HepG2 (cell line): ENCODE measurements around the gene ACAP3. TPM values are rescaled to one million over a fixed set of nuclear protein-coding genes. Genes with fewer than 3 reads are reported as not detected.

Experiments used
- ATAC-seq: fragments of 200-7000 bp; cut with Tn5 transposase; 3 replicates; pipeline ENCODE4 v1.9.1; 2020; ENCODE audit warnings: mild to moderate bottlenecking, moderate library complexity
- BruUV-seq: library from RNA; stranded (reverse); fragments of 400-500 nt; replicated peaks from 2 replicates; lab custom pipeline; 2021; lab: Mats Ljungman, UMichigan
- CTCF ChIA-PET: fragments of 300-600 bp; formaldehyde crosslinking; extraction: SDS; loops from one replicate; lab custom pipeline; 2021; ENCODE audit warnings: low total read pairs, inconsistent platforms, low intra/inter-chr PET ratio; lab: Yijun Ruan, JAX
- POLR2A ChIA-PET: fragments of 350-600 bp; sonication (Branson Sonifier 250); formaldehyde crosslinking; loops from one replicate; lab custom pipeline; 2020; ENCODE audit warnings: antibody characterized with exemption, inconsistent platforms; lab: Yijun Ruan, JAX
- DNase-seq: peaks from one replicate; pipeline ENCODE4 v3.0.0-alpha.2; 2015; ENCODE audit warnings: low spot score
- FAIRE-seq: peaks from 3 replicates; lab custom pipeline; 2011; peaks lifted over from hg19 to GRCh38; lab: Jason Lieb, UNC
- H2AFZ ChIP-seq: one replicate; pipeline ENCODE4 v1.6.1; 2011; ENCODE audit warnings: low read length, inconsistent platforms
- H3K27ac ChIP-seq: fragments of 300-600 bp; 3 replicates; pipeline ENCODE4 v1.8.0; 2011; ENCODE audit warnings: mixed run types, mild to moderate bottlenecking, mixed read lengths, low read length, inconsistent platforms; ENCODE audit not compliant: insufficient read depth; ENCODE audit errors: extremely low read length
- H3K27me3 ChIP-seq, 2 experiments: fragments of 200-600 bp in 1 of 2; 2 replicates in 1 of 2; 3 replicates in 1 of 2; pipeline versions ENCODE4 v1.6.0 to v1.8.0; 2011; ENCODE audit warnings: low read length in 2 of 2, mild to moderate bottlenecking in 2 of 2, moderate library complexity in 2 of 2, inconsistent platforms in 1 of 2; ENCODE audit not compliant: insufficient read depth in 2 of 2, control insufficient read depth in 1 of 2
- H3K36me3 ChIP-seq, 2 experiments: fragments of 200-600 bp in 1 of 2; replicated peaks in 1 of 2; 2 replicates in 1 of 2; 3 replicates in 1 of 2; pipeline versions ENCODE4 v1.5.1 to v1.8.0; 2011; ENCODE audit warnings: low read length in 2 of 2, inconsistent platforms in 1 of 2; ENCODE audit not compliant: insufficient read depth in 2 of 2, control insufficient read depth in 1 of 2
- H3K4me1 ChIP-seq: 2 replicates; pipeline ENCODE4 v1.5.1; 2012; ENCODE audit warnings: low read length, inconsistent platforms; ENCODE audit not compliant: insufficient read depth
- H3K4me2 ChIP-seq: 2 replicates; pipeline ENCODE4 v1.6.0; 2011; ENCODE audit warnings: low read depth, low read length, inconsistent platforms
- H3K4me3 ChIP-seq, 3 experiments: fragments of 200-600 bp in 1 of 3; sonication (generic), shearing (Covaris generic) in 1 of 3; replicated peaks in 1 of 3; 2 replicates each; pipeline ENCODE4 v1.5.1; 2011 to 2016; ENCODE audit warnings: low read length in 3 of 3, inconsistent platforms in 2 of 3, low read depth in 2 of 3, mild to moderate bottlenecking in 2 of 3, control low read depth in 1 of 3, mixed read lengths in 1 of 3; ENCODE audit not compliant: insufficient read depth in 1 of 3
- H3K79me2 ChIP-seq: one replicate; pipeline ENCODE4 v1.6.1; 2011; ENCODE audit warnings: low read length, inconsistent platforms; ENCODE audit not compliant: insufficient read depth
- H3K9ac ChIP-seq: 2 replicates; pipeline ENCODE4 v1.6.0; 2011; ENCODE audit warnings: mild to moderate bottlenecking, low read depth, low read length, inconsistent platforms; ENCODE audit not compliant: insufficient read depth
- H3K9me3 ChIP-seq: 2 replicates; pipeline ENCODE4 v1.5.1; 2012; ENCODE audit warnings: mild to moderate bottlenecking, low read length
- H4K20me1 ChIP-seq: 2 replicates; pipeline ENCODE4 v1.6.0; 2011; ENCODE audit warnings: inconsistent platforms, mild to moderate bottlenecking, low read length, moderate library complexity; ENCODE audit not compliant: insufficient read depth
- CSRNP2 ChIP-seq: sonication (generic); formaldehyde crosslinking; conservative IDR thresholded peaks from 2 replicates; pipeline ENCODE4 v1.8.0; 2022; ENCODE audit warnings: low read depth, missing genetic modification reagents
- ZBTB21 ChIP-seq: sonication (generic); formaldehyde crosslinking; IDR thresholded peaks from 2 replicates; pipeline ENCODE4 v1.4.0; 2020; ENCODE audit warnings: missing genetic modification reagents
- ZNF230 ChIP-seq: sonication (generic); formaldehyde crosslinking; IDR thresholded peaks from 2 replicates; pipeline ENCODE4 v1.4.0; 2020; ENCODE audit warnings: mild to moderate bottlenecking, missing genetic modification reagents
- ZNF44 ChIP-seq: sonication (generic); formaldehyde crosslinking; IDR thresholded peaks from 2 replicates; pipeline ENCODE4 v1.5.1; 2020; ENCODE audit warnings: mild to moderate bottlenecking, missing genetic modification reagents
- ZNF766 ChIP-seq: sonication (generic); formaldehyde crosslinking; IDR thresholded peaks from 2 replicates; pipeline ENCODE4 v1.5.0; 2020; ENCODE audit warnings: missing genetic modification reagents, borderline replicate concordance
- WGBS: methylation state at CpG from one replicate; pipeline ENCODE4 v1.1.6; 2017; ENCODE audit warnings: low lambda C conversion rate; 5-methylcytosine and 5-hydroxymethylcytosine counted together
- in situ Hi-C: cut with HindIII; loops from 2 replicates; pipeline ENCODE4 v1.10.0; 2017; ENCODE audit warnings: low pct_unique_long_range_greater_than_20kb; ENCODE audit not compliant: extremely low pct_ligation_motif_present
- intact Hi-C: fragments of 100-400 bp; cut with micrococcal nuclease; formaldehyde crosslinking; loops from one replicate; pipeline ENCODE4 v1.10.0; 2022; ENCODE audit not compliant: unreplicated experiment
- polyA plus RNA-seq, 8 experiments: library from polyadenylated mRNA; depleted of rRNA in 3 of 8; stranded (reverse) in 7 of 8; unstranded in 1 of 8; fragments of >200 nt; fragmentation: Illumina TruSeq in 4 of 8; extraction: Trizol in 4 of 8; gene quantifications; 2 replicates each; pipeline versions ENCODE4 v1.2.1 to v1.2.3, GENCODE V29; 2011 to 2016; ENCODE audit warnings: low read depth in 4 of 8, missing spikeins in 1 of 8, mixed read lengths in 1 of 8; ENCODE audit not compliant: insufficient read depth in 1 of 8
- total RNA-seq, 5 experiments: library from RNA; depleted of rRNA; stranded (reverse); fragments of >200 nt; fragmentation: Illumina TruSeq; extraction: Trizol; gene quantifications; 2 replicates each; pipeline ENCODE4 v1.2.3, GENCODE V29; 2016; ENCODE audit warnings: low read depth in 1 of 5
- TF ChIP-seq, protein P1 (sequence below), 2 experiments: fragments of 450-650 bp in 1 of 2; sonication (generic) in 1 of 2; formaldehyde crosslinking; IDR thresholded peaks; 2 replicates each; pipeline versions ENCODE4 v1.5.0 to v1.8.0; 2020 to 2022; ENCODE audit warnings: mild to moderate bottlenecking in 1 of 2, missing genetic modification reagents in 1 of 2
- TF ChIP-seq, protein P2 (sequence below): sonication (generic); formaldehyde crosslinking; IDR thresholded peaks from 2 replicates; pipeline ENCODE4 v1.8.0; 2023; ENCODE audit warnings: mild to moderate bottlenecking, missing genetic modification reagents

ACAP3 gene
- total and polyA plus RNA-seq, 2 of the 13 experiments (the other 11 are each of a cell fraction or from before 2014, with no cell fraction given), result 29.4 to 50.8 TPM

DNA sequence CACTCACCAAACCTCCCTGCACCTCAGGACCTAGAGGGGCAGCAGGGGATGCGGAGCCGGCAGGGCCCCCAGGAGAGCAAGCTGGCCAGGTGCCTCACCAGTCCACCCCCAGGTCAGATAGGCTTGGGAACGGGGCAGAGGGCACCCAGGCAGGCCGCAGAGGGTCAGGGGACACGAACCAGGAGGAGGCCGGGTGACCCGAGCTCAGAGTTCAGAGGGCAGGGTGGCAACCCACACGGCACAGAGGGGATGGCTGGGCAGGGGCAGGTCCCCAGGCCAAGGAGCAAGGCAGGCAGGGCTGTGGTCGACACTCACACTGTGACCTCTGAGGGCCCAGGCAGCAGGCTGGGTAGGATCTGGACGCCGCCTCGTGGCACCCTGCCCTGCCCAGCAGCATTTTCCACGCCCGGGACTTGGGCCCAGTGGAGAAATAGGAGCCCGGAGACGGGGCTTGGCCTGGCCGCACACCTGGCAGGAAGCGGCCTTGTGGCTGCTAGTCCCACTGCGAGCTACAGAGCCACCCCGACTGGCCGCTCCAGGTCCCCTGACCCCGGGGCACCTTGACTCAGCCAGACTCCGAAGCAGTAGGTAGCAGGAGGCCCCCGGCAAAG, 36.2 kb upstream of the ACAP3 start (continued):
- no peak for TF ChIP-seq ZNF766
- TF ChIP-seq, protein P1, sequence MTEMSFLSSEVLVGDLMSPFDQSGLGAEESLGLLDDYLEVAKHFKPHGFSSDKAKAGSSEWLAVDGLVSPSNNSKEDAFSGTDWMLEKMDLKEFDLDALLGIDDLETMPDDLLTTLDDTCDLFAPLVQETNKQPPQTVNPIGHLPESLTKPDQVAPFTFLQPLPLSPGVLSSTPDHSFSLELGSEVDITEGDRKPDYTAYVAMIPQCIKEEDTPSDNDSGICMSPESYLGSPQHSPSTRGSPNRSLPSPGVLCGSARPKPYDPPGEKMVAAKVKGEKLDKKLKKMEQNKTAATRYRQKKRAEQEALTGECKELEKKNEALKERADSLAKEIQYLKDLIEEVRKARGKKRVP (CRISPR knock-in tag; IDR thresholded peaks at IDR 0.05), result no peak
- TF ChIP-seq, protein P2, sequence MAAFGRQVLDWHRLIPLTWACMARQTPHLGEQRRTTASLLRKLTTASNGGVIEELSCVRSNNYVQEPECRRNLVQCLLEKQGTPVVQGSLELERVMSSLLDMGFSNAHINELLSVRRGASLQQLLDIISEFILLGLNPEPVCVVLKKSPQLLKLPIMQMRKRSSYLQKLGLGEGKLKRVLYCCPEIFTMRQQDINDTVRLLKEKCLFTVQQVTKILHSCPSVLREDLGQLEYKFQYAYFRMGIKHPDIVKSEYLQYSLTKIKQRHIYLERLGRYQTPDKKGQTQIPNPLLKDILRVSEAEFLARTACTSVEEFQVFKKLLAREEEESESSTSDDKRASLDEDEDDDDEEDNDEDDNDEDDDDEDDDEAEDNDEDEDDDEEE (CRISPR knock-in tag), result no peak
- no peak for TF ChIP-seq CSRNP2
- TF ChIP-seq ZNF230 (CRISPR knock-in tag), result no peak
- no peak for TF ChIP-seq ZBTB21 (CRISPR knock-in tag)

DNA sequence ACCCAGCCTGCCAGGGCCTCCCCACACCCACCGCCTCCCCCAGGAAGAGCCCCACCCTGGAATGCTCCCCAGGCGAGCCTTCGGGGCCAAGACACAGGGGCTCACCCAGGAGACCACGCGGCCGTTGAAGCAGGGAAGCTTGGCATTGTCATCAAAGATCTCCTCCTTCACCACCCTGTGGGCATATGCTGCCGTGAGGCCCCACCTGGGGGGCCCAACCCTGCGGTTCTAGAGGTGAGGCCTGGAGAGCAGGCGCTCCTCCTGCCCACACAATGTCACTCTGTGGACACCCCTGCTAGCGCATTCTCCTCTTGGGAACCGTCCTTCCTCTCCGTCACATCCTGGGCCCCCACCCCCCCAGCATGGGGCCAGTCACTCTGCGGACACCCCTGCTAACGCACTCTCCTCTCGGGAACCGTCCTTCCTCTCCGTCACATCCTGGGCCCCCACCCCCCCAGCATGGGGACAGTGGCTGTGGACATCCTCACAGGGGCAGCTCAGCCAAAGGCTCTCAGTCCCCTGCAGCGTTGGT, 34.9 kb upstream of the ACAP3 start:
- FAIRE-seq (no peak), DNase-seq (no peak)
- H3K27ac ChIP-seq, result no peak overlapping the region
- peaks cover 28% of the 10 kb centered on the region; the same call in 1 of the 2 replicates for H4K20me1 ChIP-seq
- no peaks in the 10 kb centered on the region for H3K9me3 ChIP-seq
- peaks cover 42% of the 10 kb centered on the region for H3K4me1 ChIP-seq
- no peak overlapping the region for H3K9ac ChIP-seq
- peaks cover 38% of the 10 kb centered on the region for H3K79me2 ChIP-seq
- H3K4me2 ChIP-seq, result no peak overlapping the region
- H2AFZ ChIP-seq, result no peak overlapping the region
- TF ChIP-seq ZNF44, result no peak
- TF ChIP-seq, all 625 proteins: peak for 0
- POLR2A ChIA-PET, result no interaction called here
- 97% methylated on average over 12 of the region's 18 CpGs for WGBS
- Histone ChIP-seq H3K27me3 (no peaks in the 10 kb centered on the region), H3K36me3 (peaks cover 13 to 26% of the 10 kb centered on the region in 2 experiments), H3K4me3 (no peak overlapping the region)
- CTCF ChIA-PET, result no interaction called here
- in situ Hi-C loops, result no loop called here
- ATAC-seq, result no peak
- BruUV-seq, result no TSS peak
- intact Hi-C loops, result no loop called here
